C4-2B (cell line): ENCODE results near the gene PGAP3.

Experiments used
- H3K27ac ChIP-seq: fragments of 450-650 bp; 2 replicates; pipeline ENCODE4 v1.5.1; 2017
- CTCF ChIP-seq: fragments of 450-650 bp; conservative IDR thresholded peaks from 2 replicates; pipeline ENCODE4 v1.5.1; 2017; ENCODE audit warnings: mild to moderate bottlenecking
- ZFX ChIP-seq: fragments of 450-650 bp; IDR thresholded peaks from 2 replicates; pipeline ENCODE4 v1.6.1; 2017

Gene PGAP3

DNA sequence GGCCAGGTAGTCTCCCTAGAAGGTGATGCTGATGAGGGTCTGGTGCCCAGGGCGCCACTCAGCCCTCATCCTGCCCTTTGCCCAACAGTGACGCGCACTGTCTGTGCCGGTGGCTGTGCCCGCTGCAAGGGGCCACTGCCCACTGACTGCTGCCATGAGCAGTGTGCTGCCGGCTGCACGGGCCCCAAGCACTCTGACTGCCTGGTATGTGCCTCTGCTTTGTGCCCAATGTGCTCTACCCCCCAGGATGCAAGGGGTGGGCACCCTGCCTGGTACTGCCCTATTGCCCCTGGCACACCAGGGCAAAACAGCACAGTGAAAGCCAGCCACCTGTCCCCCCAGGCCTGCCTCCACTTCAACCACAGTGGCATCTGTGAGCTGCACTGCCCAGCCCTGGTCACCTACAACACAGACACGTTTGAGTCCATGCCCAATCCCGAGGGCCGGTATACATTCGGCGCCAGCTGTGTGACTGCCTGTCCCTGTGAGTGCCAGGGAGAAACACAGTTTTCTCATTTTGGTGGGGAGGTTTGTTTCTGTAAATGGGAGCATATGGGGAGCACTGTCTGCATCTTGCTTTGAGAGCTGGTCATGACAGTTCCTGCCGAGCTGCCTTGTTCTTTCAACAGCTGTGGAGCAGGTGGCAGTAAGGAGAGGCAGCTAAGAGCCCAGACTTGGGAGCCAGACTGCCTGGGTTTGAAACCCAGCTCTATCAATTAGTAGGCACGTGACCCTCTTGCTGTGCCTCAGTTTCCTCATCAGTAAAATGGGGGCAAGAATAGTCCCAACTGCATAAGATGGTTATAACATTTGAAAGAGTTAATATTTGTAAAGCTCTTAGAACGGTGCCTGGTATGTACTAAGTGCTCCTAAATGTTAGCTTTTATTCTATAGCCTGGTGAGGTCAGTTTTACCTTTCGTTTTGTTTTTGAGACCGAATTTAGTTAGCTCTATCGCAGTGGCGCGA is 22.4 kb upstream of the PGAP3 start:
- H3K27ac ChIP-seq: no peak overlapping the region
- no peak for TF ChIP-seq ZFX
- no peak for TF ChIP-seq CTCF

- no peak for TF ChIP-seq CTCF
- no peak for TF ChIP-seq ZFX
- no peak overlapping the region for H3K27ac ChIP-seq
These were observed 21.6 kb upstream of the PGAP3 start for GRCh38 chr17:39709319-39709997.

DNA sequence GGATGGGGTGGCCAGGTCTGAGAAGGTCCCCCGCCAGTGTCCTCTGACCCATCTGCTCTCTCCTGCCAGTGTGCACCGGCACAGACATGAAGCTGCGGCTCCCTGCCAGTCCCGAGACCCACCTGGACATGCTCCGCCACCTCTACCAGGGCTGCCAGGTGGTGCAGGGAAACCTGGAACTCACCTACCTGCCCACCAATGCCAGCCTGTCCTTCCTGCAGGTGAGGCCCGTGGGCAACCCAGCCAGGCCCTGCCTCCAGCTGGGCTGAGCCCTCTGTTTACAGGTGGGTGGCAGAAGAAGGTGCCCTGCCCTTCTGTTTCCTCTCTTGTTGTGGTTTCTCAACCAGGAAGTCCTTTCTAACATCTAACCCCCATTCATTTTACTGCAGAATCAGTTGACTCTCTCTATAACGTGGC is 19.1 kb upstream of the PGAP3 start:
- TF ChIP-seq ZFX (no peak), CTCF (no peak)
- peak overlapping the region; percentile 96 for H3K27ac ChIP-seq

GRCh38 chr17:39706383-39706782 is 18.5 kb upstream of the PGAP3 start:
- TF ChIP-seq CTCF (no peak), ZFX (no peak)
- peak overlapping the region; percentile 96 for H3K27ac ChIP-seq

GRCh38 chr17:39705786-39706348 is 18.0 kb upstream of the PGAP3 start:
- H3K27ac ChIP-seq: peak overlapping the region; percentile 96
- no peak for TF ChIP-seq CTCF

GRCh38 chr17:39704821-39705551 is 17.1 kb upstream of the PGAP3 start:
- peak overlapping the region; percentile 96 for H3K27ac ChIP-seq
- TF ChIP-seq CTCF (no peak; the same call in 1 of the 2 replicates), ZFX (no peak)
